SK-MEL-5 (cell line): ENCODE data around the gene ZNF789. TPM values are rescaled to one million over a fixed set of nuclear protein-coding genes. Genes with fewer than 3 reads are reported as not detected.
"Not testable (repeated sequence)": the region's sequence is repeated elsewhere in the genome, so short reads cannot be mapped to it uniquely, and the experiment has no call there.

Experiments used
- DNase-seq: peaks from one replicate; pipeline ENCODE4 v3.0.0-alpha.2; 2016; ENCODE audit warnings: low read depth, low spot score
- in situ Hi-C: cut with HindIII; loops from 2 replicates; pipeline ENCODE4 v1.10.0; 2016; ENCODE audit warnings: low sequenced_read_pairs, high pct_unique_total_duplicates, low pct_unique_long_range_greater_than_20kb
- polyA plus RNA-seq, 2 experiments: library from polyadenylated mRNA; depleted of rRNA; stranded (reverse); fragments of >200 nt; gene quantifications; 2 replicates each; pipeline ENCODE4 v1.2.3, GENCODE V29; 2015
- total RNA-seq: library from RNA; depleted of rRNA; stranded (reverse); fragments of >200 nt; shearing (Covaris generic); gene quantifications from 2 replicates; pipeline ENCODE4 v1.2.3, GENCODE V29; 2014; rRNA removed

Gene ZNF789
- total RNA-seq = 14.2 and 15.9 TPM in 2 replicates
- polyA plus RNA-seq (2015; cell fraction: cytosol; rRNA removed) = 10.5 and 13.8 TPM in 2 replicates
- polyA plus RNA-seq (2015; cell fraction: nucleus; rRNA removed) = 79.0 and 92.0 TPM in 2 replicates

- in situ Hi-C loops = no loop called here
- peak; percentile 98 for DNase-seq
Observed at GRCh38 chr7:99472561-99473314, at the start of gene ZNF789. Gene ZNF789 (plus strand): TSS chr7:99472890. CDS start chr7:99476457, 3,567 bp downstream.

DNA sequence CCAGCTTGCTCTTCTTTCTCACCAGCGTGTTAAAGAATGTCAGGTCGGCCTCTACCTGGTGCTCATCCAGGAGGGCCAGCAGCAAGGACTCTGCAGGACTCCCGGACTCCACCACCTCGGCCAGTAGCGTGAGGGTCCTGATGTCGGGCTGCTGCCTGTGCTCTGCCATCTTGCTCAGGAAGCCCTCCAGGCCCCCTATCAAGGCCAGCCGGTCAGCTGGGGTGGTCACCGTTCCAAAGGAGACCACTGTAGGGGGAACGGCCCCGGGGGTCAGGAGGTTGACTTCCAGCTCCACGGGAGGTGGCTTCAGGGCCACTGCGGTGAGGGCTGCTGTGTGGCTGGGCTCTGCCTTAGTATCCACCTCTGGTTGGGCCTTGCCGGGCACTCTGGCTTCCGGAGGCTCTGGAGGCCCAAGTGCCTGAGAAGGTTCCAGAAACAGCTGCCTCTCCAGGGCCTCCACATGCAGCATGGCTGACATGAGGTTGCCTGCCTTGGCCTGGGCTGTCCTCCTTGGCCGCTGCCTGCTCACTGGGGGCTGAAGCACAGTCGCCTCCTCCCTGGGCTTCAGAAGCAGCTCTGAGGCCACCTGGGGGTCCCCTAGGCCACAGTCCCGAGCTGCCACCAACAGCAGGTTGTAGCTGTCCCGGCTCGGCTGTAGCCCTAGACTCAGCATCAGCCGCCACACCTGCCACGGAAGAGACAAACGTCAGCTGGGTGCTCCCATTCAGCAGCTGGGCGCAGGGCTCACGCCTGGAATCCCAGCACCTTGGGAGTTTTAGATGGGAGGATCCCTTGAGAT, 47.6 kb upstream of the ZNF789 start:
- in situ Hi-C loops = no loop called here
- DNase-seq = no peak

DNA sequence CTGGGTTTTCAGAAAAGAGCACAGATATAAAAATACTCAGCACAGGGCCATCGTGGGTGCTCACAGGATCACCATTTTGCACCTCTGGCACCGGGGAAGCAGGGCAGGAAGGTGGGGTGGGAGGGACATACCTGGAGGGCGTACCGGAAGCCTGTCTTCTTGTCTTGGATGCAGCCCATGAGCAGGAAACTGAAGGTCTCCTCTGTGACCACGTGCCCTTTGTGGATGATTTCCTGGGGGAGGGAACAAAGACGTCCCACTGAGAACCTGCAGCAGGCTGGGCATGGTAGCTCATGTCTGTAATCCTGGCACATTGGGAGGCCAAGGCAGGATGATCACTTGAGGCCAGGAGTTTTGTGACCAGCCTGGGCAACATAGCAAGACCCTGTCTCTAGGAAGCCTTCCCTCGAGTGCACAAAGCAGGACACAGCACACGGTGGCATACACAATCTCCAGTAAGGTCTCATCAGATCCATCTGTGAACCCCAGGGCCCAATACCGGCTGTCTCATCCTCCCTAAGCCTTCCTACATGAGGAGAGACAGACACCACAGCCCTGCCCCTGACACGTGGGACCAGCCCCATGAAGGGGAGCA, 43.6 kb upstream of the ZNF789 start:
- DNase-seq = peak; percentile 46
- in situ Hi-C loops = no loop called here

- in situ Hi-C loops = no loop called here
- no peak for DNase-seq
Observed at GRCh38 chr7:99429756-99430155, 42.9 kb upstream of the ZNF789 start.

- DNase-seq, in situ Hi-C loops: not testable (repeated sequence)
Observed at GRCh38 chr7:99431756-99432540, 40.7 kb upstream of the ZNF789 start.

DNA sequence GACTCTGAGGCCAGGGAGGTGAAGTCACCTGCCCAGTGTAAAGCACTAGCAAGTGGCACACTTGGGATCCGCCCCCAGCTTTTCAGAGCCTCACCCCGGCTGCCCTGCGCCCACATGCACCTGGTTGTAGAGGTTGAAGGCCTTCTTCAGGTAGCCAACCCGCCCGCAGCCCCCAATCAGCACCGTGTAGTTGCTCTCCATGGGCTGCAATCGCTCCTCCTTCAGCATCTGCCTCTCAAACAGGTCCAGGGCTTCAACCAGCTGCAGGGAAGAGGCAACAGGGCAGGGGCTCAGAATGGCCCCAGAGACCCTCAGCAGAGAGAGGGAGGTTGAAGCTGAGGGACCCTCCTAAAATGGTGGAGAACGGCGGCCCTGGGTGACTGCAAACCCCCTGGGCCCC, 39.5 kb upstream of the ZNF789 start:
- DNase-seq = no peak
- in situ Hi-C loops = no loop called here

- DNase-seq = no peak
- in situ Hi-C loops = no loop called here
Observed at GRCh38 chr7:99437946-99438572, 34.6 kb upstream of the ZNF789 start.

DNA sequence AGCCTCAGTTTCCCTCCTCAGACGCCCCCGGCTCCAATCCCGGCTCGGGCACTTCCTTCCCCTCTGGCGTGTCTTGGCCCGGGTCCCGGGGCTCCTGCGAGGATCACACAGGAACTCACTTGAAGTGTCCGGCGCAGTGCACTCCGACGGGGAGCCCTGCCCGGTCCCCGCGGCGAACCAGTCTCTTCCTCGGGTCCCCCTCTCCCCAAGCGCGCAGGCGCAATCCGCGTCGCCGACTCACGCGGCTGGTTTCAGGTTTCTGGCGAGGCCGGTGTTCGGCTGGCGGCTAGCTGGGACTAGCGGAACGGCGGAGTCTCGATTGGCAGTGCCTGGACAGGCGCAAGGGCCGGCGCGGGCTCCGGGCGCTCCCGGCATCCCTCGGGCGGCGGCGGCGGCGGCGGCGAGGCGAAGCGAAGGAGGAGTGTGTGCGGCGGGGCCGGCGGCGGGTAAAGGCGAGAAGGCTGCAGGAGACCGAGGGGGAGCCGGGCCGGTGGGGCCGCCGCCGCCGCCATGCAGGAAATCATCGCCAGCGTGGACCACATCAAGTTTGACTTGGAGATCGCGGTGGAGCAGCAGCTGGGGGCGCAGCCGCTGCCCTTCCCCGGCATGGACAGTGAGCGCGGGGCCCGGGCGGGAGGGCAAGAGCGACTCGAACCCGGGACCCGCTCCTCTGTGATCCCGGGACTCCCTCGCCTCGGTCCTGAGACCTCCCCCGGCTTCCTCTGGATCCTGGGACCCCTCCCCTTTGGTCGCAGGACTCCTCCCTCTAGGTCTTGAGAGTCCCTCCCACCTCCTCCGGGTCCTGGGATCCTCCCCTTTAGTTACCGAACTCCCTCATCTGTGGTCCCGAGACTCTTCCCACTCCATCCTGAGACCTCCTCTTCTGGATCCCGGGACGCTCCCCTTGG, 33.9 kb upstream of the ZNF789 start, which contains the start of the genes CPSF4 and PTCD1:
Gene CPSF4 (plus strand): TSS at position 371 of the 908 bp plus-strand sequence. CDS start 140 bp downstream, at position 511.
Gene PTCD1 (minus strand): TSS at position 226 of the 908 bp plus-strand sequence. CDS start 3,556 bp downstream, outside the sequence.
- in situ Hi-C loops = no loop called here
- peak; percentile 98 for DNase-seq

DNA sequence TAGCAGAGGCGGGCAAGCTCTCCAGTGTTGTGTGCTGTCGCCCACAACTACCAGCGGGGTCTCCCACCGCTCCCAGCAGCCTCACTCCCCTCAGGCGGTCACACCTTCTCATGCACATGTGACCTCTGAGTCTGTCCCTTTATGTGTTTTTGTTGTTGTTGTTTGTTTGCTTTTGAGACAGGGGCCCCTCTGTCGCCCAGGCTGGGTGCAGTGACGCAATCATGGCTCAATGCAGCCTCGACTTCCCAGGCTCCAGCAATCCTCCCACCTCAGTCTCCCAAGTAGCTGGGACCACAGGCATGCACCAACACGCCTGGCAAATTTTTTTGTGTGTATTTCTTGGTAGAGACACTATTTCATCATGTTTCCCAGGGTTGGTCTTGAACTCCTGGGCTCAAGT, 32.5 kb upstream of the ZNF789 start:
- in situ Hi-C loops = no loop called here
- DNase-seq = peak; percentile 37

- in situ Hi-C loops = no loop called here
- peak; percentile 70 for DNase-seq
Observed at GRCh38 chr7:99446096-99446495, 26.6 kb upstream of the ZNF789 start.

- DNase-seq = peak; percentile 75
- in situ Hi-C loops = no loop called here
Observed at GRCh38 chr7:99447943-99448342, 24.7 kb upstream of the ZNF789 start.

DNA sequence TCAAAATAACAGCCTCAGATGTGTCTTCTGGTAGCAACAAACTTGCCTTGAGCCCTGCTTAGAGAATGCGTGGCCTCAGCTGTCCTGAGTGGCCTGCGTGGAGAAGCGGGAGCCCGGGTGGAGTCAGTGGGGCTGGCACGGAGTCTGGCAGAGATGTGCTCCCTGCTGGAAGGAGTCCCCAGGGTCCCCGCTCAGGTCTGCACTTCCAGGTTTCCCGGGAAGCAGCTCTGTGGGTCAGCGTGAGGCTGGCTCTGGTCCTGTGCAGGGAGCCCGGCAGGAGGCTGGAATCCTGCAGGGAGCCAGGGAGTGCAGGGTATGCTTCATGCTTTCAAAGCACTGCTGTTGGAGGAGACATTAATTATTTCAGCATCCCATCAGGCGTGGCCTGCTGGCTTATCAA, 23.8 kb upstream of the ZNF789 start:
- in situ Hi-C loops = no loop called here
- no peak for DNase-seq

DNA sequence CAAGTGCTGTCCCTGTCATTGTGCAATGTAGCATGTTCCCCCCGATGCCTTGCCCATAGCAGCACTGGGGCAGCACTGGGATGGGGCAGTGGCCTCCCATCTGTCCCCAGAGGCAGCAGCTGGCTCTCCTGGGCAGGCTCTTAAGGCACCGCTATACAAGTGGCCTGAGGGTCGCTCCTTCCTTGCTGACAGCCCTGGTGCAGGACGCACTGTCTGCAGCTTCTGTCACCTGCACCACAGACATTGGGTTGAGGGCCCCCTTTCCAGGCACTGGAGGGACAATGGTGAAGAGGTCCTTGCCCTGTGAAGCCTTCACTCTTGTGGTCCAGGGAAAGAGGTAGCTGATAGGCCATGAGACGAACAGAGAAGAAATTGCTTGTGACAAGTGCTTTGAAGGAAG, 23.4 kb upstream of the ZNF789 start:
- in situ Hi-C loops = no loop called here
- DNase-seq = no peak

GRCh38 chr7:99451936-99452335, 20.8 kb upstream of the ZNF789 start:
- no peak for DNase-seq
- in situ Hi-C loops = no loop called here

GRCh38 chr7:99452541-99452940, 20.1 kb upstream of the ZNF789 start:
- in situ Hi-C loops = no loop called here
- DNase-seq = no peak

DNA sequence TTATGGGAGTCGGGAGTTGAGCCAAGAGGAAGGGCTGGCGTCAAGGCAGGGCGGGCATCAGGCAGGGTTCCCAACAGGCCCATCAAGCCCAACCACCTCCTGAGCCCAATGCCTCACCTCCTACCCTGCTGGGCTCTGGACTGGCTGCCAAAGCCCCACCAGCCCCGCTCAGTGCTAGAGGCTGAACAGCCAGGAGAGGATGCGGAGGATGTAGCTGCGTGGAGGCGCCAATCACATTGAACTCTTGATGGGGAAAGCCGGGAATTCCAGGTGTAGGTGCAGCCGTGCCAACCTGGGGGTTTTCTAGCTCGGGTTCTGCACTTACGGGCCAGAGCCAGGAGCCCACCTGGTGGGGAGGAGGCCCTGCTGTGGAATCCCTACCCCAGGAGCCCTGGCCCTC, 19.6 kb upstream of the ZNF789 start:
- no peak for DNase-seq
- in situ Hi-C loops = no loop called here
